Prostate gland (tissue), 2 donors: ENCODE measurements around the gene SPON1. TPM values are rescaled to one million over a fixed set of nuclear protein-coding genes. Genes with fewer than 3 reads are reported as not detected.

Source experiments
- DNase-seq: peaks from one replicate; pipeline ENCODE4 v3.0.0-alpha.2; 2019; ENCODE audit warnings: low spot score
- H3K27ac ChIP-seq, 2 donors: fragments of 200-600 bp; sonication (generic); 2 replicates each; pipeline ENCODE4 v1.5.1; 2017 to 2019
- H3K27me3 ChIP-seq: fragments of 200-600 bp; sonication (generic); replicated peaks from 2 replicates; pipeline ENCODE4 v1.5.1; 2019; ENCODE audit not compliant: insufficient read depth
- H3K36me3 ChIP-seq, 2 donors: fragments of 200-600 bp; sonication (generic); 1 replicate in 1 of 2; 2 replicates in 1 of 2; pipeline versions ENCODE4 v1.5.1 to v1.8.1; 2017 to 2019
- H3K4me1 ChIP-seq: fragments of 200-600 bp; sonication (generic); replicated peaks from 2 replicates; pipeline ENCODE4 v1.5.1; 2019
- H3K4me3 ChIP-seq, 2 donors: fragments of 200-600 bp; sonication (generic); 2 replicates each; pipeline ENCODE4 v1.5.1; 2017 to 2019
- H3K9me3 ChIP-seq: fragments of 200-600 bp; sonication (generic); 2 replicates; pipeline ENCODE4 v1.5.1; 2017
- POLR2A ChIP-seq: fragments of 450-650 bp; IDR thresholded peaks from one replicate; pipeline ENCODE4 v1.6.1; 2016; ENCODE audit warnings: antibody characterized with exemption, mild to moderate bottlenecking
- POLR2AphosphoS5 ChIP-seq: sonication (generic); formaldehyde crosslinking; IDR thresholded peaks from one replicate; pipeline ENCODE4 v1.6.1; 2017; ENCODE audit warnings: antibody characterized with exemption
- WGBS: methylation state at CpG from one replicate; pipeline ENCODE4 v1.1.5; 2018; 5-methylcytosine and 5-hydroxymethylcytosine counted together
- intact Hi-C: fragments of 100-400 bp; cut with DNase I; formaldehyde crosslinking; loops from one replicate; pipeline ENCODE4 v1.14.2; 2022
- total RNA-seq, 2 donors: library from RNA; depleted of rRNA; stranded (reverse); fragments of >200 nt; gene quantifications; one replicate each; pipeline ENCODE4 v1.1.0, GENCODE V29; 2016
- TF ChIP-seq, protein P1 (sequence below), 4 experiments: fragments of 200-600 bp in 2 of 4; fragments of 450-650 bp in 2 of 4; sonication (generic) in 2 of 4; IDR thresholded peaks; 1 replicate in 3 of 4; 2 replicates in 1 of 4; pipeline ENCODE4 v1.5.1; 2016 to 2019; ENCODE audit warnings: antibody characterized with exemption in 4 of 4, mild to moderate bottlenecking in 2 of 4, moderate library complexity in 2 of 4

SPON1 gene
- total RNA-seq, 2 donors from 2014 or later: 13.7 to 28.2 TPM

DNA sequence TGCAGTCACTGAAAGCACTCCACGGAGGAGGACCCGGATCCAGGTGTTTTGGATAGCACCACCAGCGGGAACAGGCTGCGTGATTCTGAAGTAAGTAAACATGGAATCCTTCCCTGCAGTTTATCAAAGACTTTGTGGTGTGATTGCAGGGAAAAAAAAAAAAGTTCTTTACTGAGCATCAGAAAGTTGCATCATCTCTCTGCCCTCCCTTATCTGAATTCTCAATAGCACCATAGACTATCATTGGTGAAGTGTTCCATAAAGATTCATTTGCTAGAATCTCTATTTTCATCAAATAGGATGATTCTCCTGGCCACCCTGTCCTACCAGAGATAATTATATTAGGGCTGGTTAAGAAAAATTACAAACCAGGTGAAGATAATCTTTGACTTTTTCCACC lies 79.0 kb downstream of the SPON1 start:
- WGBS: 77% methylated on average over 4 of the region's 4 CpGs
- intact Hi-C loops: no loop called here
- no peak for DNase-seq

DNA sequence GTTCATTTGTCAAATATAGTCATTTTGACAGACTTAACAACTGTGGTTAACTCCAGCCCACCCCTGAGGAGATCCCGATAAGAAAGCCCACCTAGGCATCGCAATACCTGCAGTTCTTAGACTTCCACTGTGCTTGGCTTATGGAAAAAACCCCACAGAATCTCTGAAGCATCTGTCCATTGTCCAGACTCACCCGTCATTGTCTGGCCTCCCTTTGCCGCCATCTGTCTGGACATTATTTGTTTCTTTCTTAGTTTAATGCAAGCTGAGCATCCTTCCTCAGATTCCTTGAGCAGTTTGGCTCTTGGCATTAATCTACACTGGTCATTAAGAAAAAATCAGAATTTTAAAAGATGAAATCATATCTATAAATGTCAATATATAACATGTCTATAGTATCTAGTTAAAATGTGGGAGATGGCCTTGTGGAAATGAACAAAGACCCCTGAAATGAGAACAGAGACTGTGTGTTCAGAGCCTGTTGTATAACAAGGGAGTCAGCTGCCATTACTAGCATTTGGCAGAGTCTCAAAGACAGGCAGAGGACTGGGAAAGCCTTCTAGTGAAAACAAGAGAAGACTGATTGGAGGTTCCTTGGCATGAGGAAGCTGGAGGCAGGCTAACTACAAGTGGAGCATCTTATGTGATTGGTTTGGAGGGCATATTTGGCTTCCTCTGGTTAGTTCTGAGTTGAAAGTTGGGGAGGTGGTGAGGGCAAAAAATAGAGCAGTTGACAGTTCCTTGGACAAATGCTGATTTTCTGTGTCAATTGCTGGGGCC lies 80.4 kb downstream of the SPON1 start:
- intact Hi-C loops: no loop called here
- TF ChIP-seq POLR2AphosphoS5 (no peak), POLR2A (no peak)
- TF ChIP-seq, protein P1, sequence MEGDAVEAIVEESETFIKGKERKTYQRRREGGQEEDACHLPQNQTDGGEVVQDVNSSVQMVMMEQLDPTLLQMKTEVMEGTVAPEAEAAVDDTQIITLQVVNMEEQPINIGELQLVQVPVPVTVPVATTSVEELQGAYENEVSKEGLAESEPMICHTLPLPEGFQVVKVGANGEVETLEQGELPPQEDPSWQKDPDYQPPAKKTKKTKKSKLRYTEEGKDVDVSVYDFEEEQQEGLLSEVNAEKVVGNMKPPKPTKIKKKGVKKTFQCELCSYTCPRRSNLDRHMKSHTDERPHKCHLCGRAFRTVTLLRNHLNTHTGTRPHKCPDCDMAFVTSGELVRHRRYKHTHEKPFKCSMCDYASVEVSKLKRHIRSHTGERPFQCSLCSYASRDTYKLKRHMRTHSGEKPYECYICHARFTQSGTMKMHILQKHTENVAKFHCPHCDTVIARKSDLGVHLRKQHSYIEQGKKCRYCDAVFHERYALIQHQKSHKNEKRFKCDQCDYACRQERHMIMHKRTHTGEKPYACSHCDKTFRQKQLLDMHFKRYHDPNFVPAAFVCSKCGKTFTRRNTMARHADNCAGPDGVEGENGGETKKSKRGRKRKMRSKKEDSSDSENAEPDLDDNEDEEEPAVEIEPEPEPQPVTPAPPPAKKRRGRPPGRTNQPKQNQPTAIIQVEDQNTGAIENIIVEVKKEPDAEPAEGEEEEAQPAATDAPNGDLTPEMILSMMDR (IDR thresholded peaks at IDR 0.05): no peak
- no peaks in the 10 kb centered on the region for H3K36me3 ChIP-seq
- no peak overlapping the region for H3K4me3 ChIP-seq
- WGBS: 96% methylated on average over 4 of the region's 4 CpGs
- H3K4me1 ChIP-seq: no peaks in the 10 kb centered on the region
- DNase-seq: no peak
- no peaks in the 10 kb centered on the region for H3K27me3 ChIP-seq
- no peak overlapping the region for H3K27ac ChIP-seq
- no peaks in the 10 kb centered on the region for H3K9me3 ChIP-seq

More for the DNA sequence above, 79.0 kb downstream of the SPON1 start:
- H3K27ac ChIP-seq: no peak overlapping the region
- H3K36me3 ChIP-seq: no peaks in the 10 kb centered on the region
- no peaks in the 10 kb centered on the region for H3K4me1 ChIP-seq
- H3K9me3 ChIP-seq: no peaks in the 10 kb centered on the region
- no peak overlapping the region for H3K4me3 ChIP-seq
- TF ChIP-seq, protein P1 (IDR thresholded peaks at IDR 0.05): no peak
- no peak for TF ChIP-seq POLR2AphosphoS5
- TF ChIP-seq POLR2A: no peak
- no peaks in the 10 kb centered on the region for H3K27me3 ChIP-seq

DNA sequence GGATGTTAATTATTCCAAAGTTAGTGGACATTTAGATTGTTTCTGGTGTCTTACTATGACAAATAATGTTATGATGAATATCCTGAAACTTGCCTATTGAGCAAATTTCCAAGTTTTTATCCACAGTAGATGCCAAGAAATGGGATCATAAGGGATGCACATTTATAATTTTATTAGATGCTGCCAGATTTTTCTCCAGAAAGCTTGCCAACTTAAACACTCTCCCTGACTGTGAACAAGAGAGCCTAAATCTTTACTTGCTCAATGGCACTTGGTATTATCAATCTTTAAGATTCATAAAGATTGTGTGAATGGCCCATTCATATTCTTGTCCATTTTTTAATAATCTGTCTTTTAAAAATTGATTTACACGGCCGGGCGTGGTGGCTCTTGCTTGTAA lies 82.4 kb downstream of the SPON1 start:
- Histone ChIP-seq H3K4me3 (no peak overlapping the region), H3K27ac (no peak overlapping the region), H3K36me3 (no peaks in the 10 kb centered on the region), H3K9me3 (no peaks in the 10 kb centered on the region), H3K4me1 (no peaks in the 10 kb centered on the region), H3K27me3 (no peaks in the 10 kb centered on the region)
- no peak for DNase-seq
- 47% methylated on average over 3 of the region's 3 CpGs for WGBS
- intact Hi-C loops: no loop called here
- no peak for TF ChIP-seq POLR2A
- TF ChIP-seq POLR2AphosphoS5: no peak
- TF ChIP-seq, protein P1 (IDR thresholded peaks at IDR 0.05): no peak

DNA sequence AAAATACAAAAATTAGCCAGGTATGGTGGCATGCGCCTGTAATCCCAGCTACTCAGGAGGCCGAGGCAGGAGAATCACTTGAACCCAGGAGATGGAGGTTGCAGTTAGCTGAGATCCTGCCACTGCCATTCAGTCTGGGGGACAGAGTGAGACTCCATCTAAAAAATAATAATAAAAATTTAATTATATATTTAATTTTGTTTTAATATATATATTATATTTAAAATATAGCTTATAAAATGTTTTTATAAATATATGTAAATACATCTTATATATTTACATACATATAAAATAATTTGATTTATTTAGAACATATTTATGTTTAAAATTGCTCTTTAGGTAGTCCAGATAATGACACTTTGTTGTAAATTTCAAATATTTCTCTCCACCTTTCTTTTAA lies 82.9 kb downstream of the SPON1 start:
- Histone ChIP-seq H3K27ac (no peak overlapping the region), H3K9me3 (no peaks in the 10 kb centered on the region), H3K4me3 (no peak overlapping the region), H3K36me3 (no peaks in the 10 kb centered on the region), H3K27me3 (no peaks in the 10 kb centered on the region), H3K4me1 (no peaks in the 10 kb centered on the region)
- 96% methylated on average over 2 of the region's 2 CpGs for WGBS
- TF ChIP-seq POLR2A (no peak), POLR2AphosphoS5 (no peak)
- TF ChIP-seq, protein P1 (IDR thresholded peaks at IDR 0.05): no peak
- intact Hi-C loops: no loop called here
- DNase-seq: no peak

DNA sequence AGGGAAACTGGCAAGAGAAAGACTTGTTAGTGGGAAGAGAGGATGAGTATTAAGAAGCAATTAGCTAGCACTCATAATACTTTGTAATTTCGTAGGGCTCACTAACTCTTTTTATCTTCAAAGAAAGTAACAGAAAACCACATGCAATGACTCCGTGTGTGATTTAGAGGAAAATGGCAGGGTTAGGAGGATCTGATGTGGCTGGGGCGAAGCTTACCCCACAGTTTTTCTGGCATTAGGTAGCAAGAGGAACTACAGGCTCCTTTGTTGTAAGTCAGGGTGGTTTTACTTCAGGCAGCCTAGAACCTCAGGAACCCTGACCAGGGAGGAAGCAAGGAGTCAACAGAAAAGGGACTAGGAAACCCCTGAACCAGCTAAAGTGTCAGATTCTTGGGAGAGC lies 89.7 kb downstream of the SPON1 start:
- no peaks in the 10 kb centered on the region for H3K4me1 ChIP-seq

More for the DNA sequence above, 89.7 kb downstream of the SPON1 start:
- Histone ChIP-seq H3K27me3 (no peaks in the 10 kb centered on the region), H3K4me3 (no peak overlapping the region), H3K27ac (no peak overlapping the region), H3K36me3 (no peaks in the 10 kb centered on the region), H3K9me3 (no peaks in the 10 kb centered on the region)
- WGBS: 100% methylated on average over 3 of the region's 3 CpGs
- TF ChIP-seq, protein P1 (IDR thresholded peaks at IDR 0.05): no peak
- TF ChIP-seq POLR2AphosphoS5: no peak
- TF ChIP-seq POLR2A: no peak
- no peak for DNase-seq
- intact Hi-C loops: no loop called here
